ENCODE results near the gene APBB2.

DNA sequence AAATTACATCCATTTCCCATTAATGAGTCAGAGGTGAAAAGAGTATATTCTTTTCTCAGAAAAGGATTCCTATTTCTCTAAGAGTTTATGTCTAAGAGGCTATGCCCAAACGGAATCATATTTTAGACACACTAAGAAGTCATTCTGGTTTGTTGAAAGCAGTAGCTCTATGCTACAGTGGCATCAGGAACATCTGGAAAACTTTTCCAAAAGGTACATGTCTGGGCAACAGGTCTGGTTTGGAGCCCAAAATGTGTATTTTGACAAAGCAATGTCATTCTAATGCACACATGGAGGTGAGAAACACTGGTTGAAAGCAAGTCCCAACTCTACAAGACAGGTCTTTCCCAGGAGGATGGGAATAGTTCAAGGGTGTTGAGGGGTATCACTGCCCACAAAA lies 56.1 kb downstream of the APBB2 start:
- TF ChIP-seq POLR2A (IDR thresholded peaks at IDR 0.05), result no peak
- no peak for TF ChIP-seq POLR2AphosphoS5 (IDR thresholded peaks at IDR 0.05)
- TF ChIP-seq, protein P1, sequence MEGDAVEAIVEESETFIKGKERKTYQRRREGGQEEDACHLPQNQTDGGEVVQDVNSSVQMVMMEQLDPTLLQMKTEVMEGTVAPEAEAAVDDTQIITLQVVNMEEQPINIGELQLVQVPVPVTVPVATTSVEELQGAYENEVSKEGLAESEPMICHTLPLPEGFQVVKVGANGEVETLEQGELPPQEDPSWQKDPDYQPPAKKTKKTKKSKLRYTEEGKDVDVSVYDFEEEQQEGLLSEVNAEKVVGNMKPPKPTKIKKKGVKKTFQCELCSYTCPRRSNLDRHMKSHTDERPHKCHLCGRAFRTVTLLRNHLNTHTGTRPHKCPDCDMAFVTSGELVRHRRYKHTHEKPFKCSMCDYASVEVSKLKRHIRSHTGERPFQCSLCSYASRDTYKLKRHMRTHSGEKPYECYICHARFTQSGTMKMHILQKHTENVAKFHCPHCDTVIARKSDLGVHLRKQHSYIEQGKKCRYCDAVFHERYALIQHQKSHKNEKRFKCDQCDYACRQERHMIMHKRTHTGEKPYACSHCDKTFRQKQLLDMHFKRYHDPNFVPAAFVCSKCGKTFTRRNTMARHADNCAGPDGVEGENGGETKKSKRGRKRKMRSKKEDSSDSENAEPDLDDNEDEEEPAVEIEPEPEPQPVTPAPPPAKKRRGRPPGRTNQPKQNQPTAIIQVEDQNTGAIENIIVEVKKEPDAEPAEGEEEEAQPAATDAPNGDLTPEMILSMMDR (IDR thresholded peaks at IDR 0.05), result no peak
- TF ChIP-seq EP300 (IDR thresholded peaks at IDR 0.05), result no peak
